A673 (cell line): ENCODE results near the gene GRID1. TPM values are rescaled to one million over a fixed set of nuclear protein-coding genes. Genes with fewer than 3 reads are reported as not detected.

Source experiments
- BruUV-seq: library from RNA; stranded (reverse); fragments of 400-500 nt; replicated peaks from 2 replicates; lab custom pipeline; 2021; lab: Mats Ljungman, UMichigan
- CTCF ChIA-PET: fragments of 300-600 bp; sonication (Branson Sonifier 250); formaldehyde crosslinking; loops from one replicate; lab custom pipeline; 2022; ENCODE audit warnings: antibody characterized with exemption; lab: Charles Lee
- POLR2A ChIA-PET: fragments of 300-600 bp; sonication (Branson Sonifier 250); formaldehyde crosslinking; loops from one replicate; lab custom pipeline; 2022; ENCODE audit warnings: antibody characterized with exemption; ENCODE audit not compliant: low non-redundant PET; lab: Charles Lee
- DNase-seq: peaks from one replicate; pipeline ENCODE4 v3.0.0-alpha.2; 2015; ENCODE audit warnings: low spot score
- H3K27ac ChIP-seq: fragments of 200-600 bp; sonication (generic); 2 replicates; pipeline ENCODE4 v1.5.1; 2016; ENCODE audit warnings: mixed run types, low read depth, mild to moderate bottlenecking, mixed read lengths, antibody characterized with exemption, low read length; ENCODE audit not compliant: poor library complexity, severe bottlenecking
- H3K27me3 ChIP-seq: fragments of 200-600 bp; sonication (generic); replicated peaks from 2 replicates; pipeline ENCODE4 v1.6.1; 2017; ENCODE audit warnings: mixed run types, low read depth, mild to moderate bottlenecking, mixed read lengths, antibody characterized with exemption, low read length; ENCODE audit not compliant: insufficient read depth, poor library complexity
- H3K36me3 ChIP-seq: fragments of 200-600 bp; sonication (generic); 2 replicates; pipeline ENCODE4 v1.6.1; 2016; ENCODE audit warnings: mixed run types, mild to moderate bottlenecking, mixed read lengths, antibody characterized with exemption, low read length; ENCODE audit not compliant: insufficient read depth, poor library complexity, severe bottlenecking
- H3K4me1 ChIP-seq: fragments of 200-600 bp; sonication (generic); 2 replicates; pipeline ENCODE4 v1.6.1; 2017; ENCODE audit warnings: mixed run types, mild to moderate bottlenecking, mixed read lengths, antibody characterized with exemption, low read length; ENCODE audit not compliant: insufficient read depth, poor library complexity, severe bottlenecking
- H3K4me3 ChIP-seq: fragments of 200-600 bp; sonication (generic); 2 replicates; pipeline ENCODE4 v1.5.1; 2016; ENCODE audit warnings: low read depth, mixed run types, mild to moderate bottlenecking, mixed read lengths, low read length; ENCODE audit not compliant: poor library complexity, severe bottlenecking
- H3K9me3 ChIP-seq: fragments of 200-600 bp; sonication (generic); 2 replicates; pipeline ENCODE4 v1.6.1; 2016; ENCODE audit warnings: mixed run types, low read depth, mild to moderate bottlenecking, mixed read lengths, antibody characterized with exemption, low read length; ENCODE audit not compliant: poor library complexity, severe bottlenecking
- EZH2 ChIP-seq: fragments of 200-600 bp; sonication (generic); IDR thresholded peaks from 2 replicates; pipeline ENCODE4 v1.6.1; 2017; ENCODE audit warnings: borderline replicate concordance, low read depth, mild to moderate bottlenecking, mixed read lengths, antibody characterized with exemption, low read length; ENCODE audit not compliant: poor library complexity, severe bottlenecking
- intact Hi-C: fragments of 100-400 bp; cut with micrococcal nuclease; formaldehyde crosslinking; loops from one replicate; pipeline ENCODE4 v1.10.0; 2022; ENCODE audit not compliant: unreplicated experiment
- total RNA-seq: library from RNA; stranded (reverse); gene quantifications from 2 replicates; pipeline ENCODE4 v1.2.3, GENCODE V29; 2021
- TF ChIP-seq, protein P1 (sequence below): fragments of 300-800, 200-600 bp; sonication (generic); conservative IDR thresholded peaks from 2 replicates; pipeline ENCODE4 v1.5.1; 2017; ENCODE audit warnings: low read depth, mild to moderate bottlenecking, antibody characterized with exemption, low read length, moderate library complexity, mixed read lengths

The GRID1 gene
- total RNA-seq, 1 experiment from 2014 or later = not detected

DNA sequence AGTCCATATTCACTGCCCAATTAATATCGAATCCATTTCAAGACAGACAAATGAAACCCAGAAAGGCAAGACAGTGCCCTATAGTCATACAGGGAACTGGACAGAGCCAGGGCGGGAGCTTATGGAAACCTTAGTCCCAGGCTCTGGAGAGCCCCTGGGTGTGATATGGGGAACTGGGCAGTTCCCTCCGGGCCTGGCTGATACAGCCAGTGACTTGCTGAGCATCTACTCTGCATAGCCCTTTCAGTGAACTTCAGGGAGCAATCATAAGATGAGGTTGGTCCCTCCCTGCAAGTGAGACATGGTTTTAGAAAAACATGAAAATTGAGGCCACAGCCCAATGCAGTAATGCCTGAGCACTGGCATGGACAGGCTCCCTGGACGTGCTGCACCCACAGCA is 241.9 kb downstream of the GRID1 start:
- intact Hi-C loops = no loop called here
- no peak overlapping the region for H3K4me3 ChIP-seq
- CTCF ChIA-PET = no interaction called here

GRCh38 chr10:86123715-86124114 is 242.9 kb downstream of the GRID1 start:
- no TSS peak for BruUV-seq

More for the DNA sequence above, 241.9 kb downstream of the GRID1 start:
- Histone ChIP-seq H3K36me3 (no peaks in the 10 kb centered on the region), H3K27me3 (peaks cover 2% of the 10 kb centered on the region), H3K9me3 (no peaks in the 10 kb centered on the region), H3K27ac (no peak overlapping the region), H3K4me1 (no peaks in the 10 kb centered on the region)
- BruUV-seq = no TSS peak
- POLR2A ChIA-PET = no interaction called here
- no peak for TF ChIP-seq EZH2
- TF ChIP-seq, protein P1, sequence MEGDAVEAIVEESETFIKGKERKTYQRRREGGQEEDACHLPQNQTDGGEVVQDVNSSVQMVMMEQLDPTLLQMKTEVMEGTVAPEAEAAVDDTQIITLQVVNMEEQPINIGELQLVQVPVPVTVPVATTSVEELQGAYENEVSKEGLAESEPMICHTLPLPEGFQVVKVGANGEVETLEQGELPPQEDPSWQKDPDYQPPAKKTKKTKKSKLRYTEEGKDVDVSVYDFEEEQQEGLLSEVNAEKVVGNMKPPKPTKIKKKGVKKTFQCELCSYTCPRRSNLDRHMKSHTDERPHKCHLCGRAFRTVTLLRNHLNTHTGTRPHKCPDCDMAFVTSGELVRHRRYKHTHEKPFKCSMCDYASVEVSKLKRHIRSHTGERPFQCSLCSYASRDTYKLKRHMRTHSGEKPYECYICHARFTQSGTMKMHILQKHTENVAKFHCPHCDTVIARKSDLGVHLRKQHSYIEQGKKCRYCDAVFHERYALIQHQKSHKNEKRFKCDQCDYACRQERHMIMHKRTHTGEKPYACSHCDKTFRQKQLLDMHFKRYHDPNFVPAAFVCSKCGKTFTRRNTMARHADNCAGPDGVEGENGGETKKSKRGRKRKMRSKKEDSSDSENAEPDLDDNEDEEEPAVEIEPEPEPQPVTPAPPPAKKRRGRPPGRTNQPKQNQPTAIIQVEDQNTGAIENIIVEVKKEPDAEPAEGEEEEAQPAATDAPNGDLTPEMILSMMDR = no peak
- no peak for DNase-seq

GRCh38 chr10:86123304-86123703 is 243.3 kb downstream of the GRID1 start:
- Histone ChIP-seq H3K27ac (no peak overlapping the region), H3K27me3 (peaks cover 2% of the 10 kb centered on the region), H3K36me3 (no peaks in the 10 kb centered on the region), H3K4me1 (no peaks in the 10 kb centered on the region), H3K9me3 (no peaks in the 10 kb centered on the region), H3K4me3 (no peak overlapping the region)
- TF ChIP-seq, protein P1 = no peak
- CTCF ChIA-PET = no interaction called here
- BruUV-seq = no TSS peak
- POLR2A ChIA-PET = no interaction called here
- no peak for DNase-seq
- intact Hi-C loops = no loop called here

More at GRCh38 chr10:86123715-86124114, 242.9 kb downstream of the GRID1 start:
- ChIA-PET CTCF (no interaction called here), POLR2A (no interaction called here)
- intact Hi-C loops = no loop called here
- Histone ChIP-seq H3K27ac (no peak overlapping the region), H3K27me3 (peaks cover 2% of the 10 kb centered on the region), H3K9me3 (no peaks in the 10 kb centered on the region), H3K4me1 (no peaks in the 10 kb centered on the region), H3K4me3 (no peak overlapping the region), H3K36me3 (no peaks in the 10 kb centered on the region)
- DNase-seq = no peak
- TF ChIP-seq, protein P1 = no peak
- no peak for TF ChIP-seq EZH2
